CD8-positive, alpha-beta memory T cell (primary cell): ENCODE measurements around the gene USP17L11. TPM values are rescaled to one million over a fixed set of nuclear protein-coding genes. Genes with fewer than 3 reads are reported as not detected.
"Not testable (repeated sequence)": the region's sequence is repeated elsewhere in the genome, so short reads cannot be mapped to it uniquely, and the experiment has no call there.

ENCODE experiments used
- CTCF ChIA-PET: fragments of 350-600 bp; sonication (Branson Sonifier 250); formaldehyde crosslinking; loops from one replicate; lab custom pipeline; 2021; ENCODE audit warnings: antibody characterized with exemption; lab: Charles Lee
- POLR2A ChIA-PET: fragments of 350-600 bp; sonication (Branson Sonifier 250); formaldehyde crosslinking; loops from one replicate; lab custom pipeline; 2021; ENCODE audit warnings: antibody characterized with exemption; lab: Charles Lee
- DNase-seq, 5 donors: peaks; one replicate each; pipeline versions ENCODE4 v3.0.0 to v3.0.0-alpha.2; 2020 to 2022; ENCODE audit warnings: mixed read lengths in 1 of 5
- H3K27ac ChIP-seq: one replicate; pipeline ENCODE4 v1.7.0; 2013; ENCODE audit warnings: low read depth, mild to moderate bottlenecking, low read length, moderate library complexity
- H3K27me3 ChIP-seq: 2 replicates; pipeline ENCODE4 v1.7.0; 2013; ENCODE audit warnings: low read length, mild to moderate bottlenecking; ENCODE audit not compliant: insufficient read depth, poor library complexity, severe bottlenecking
- H3K36me3 ChIP-seq: 2 replicates; pipeline ENCODE4 v1.7.0; 2013; ENCODE audit warnings: mild to moderate bottlenecking, low read length, moderate library complexity; ENCODE audit not compliant: insufficient read depth
- H3K4me1 ChIP-seq: 2 replicates; pipeline ENCODE4 v1.7.0; 2013; ENCODE audit warnings: mild to moderate bottlenecking, low read length, moderate library complexity; ENCODE audit not compliant: insufficient read depth
- H3K4me3 ChIP-seq: 2 replicates; pipeline ENCODE4 v1.7.0; 2013; ENCODE audit warnings: mild to moderate bottlenecking, low read length
- H3K9me3 ChIP-seq: 2 replicates; pipeline ENCODE4 v1.7.0; 2013; ENCODE audit warnings: mild to moderate bottlenecking, low read length
- H3K27ac Mint-ChIP-seq, 8 donors: one replicate each; pipeline ENCODE4 v1.8.0; 2020 to 2021; ENCODE audit warnings: mixed read lengths in 8 of 8, mild to moderate bottlenecking in 6 of 8, inconsistent platforms in 3 of 8, moderate library complexity in 3 of 8
- H3K27me3 Mint-ChIP-seq, 2 donors: one replicate each; pipeline ENCODE4 v1.8.0; 2020 to 2021; ENCODE audit warnings: mixed read lengths in 2 of 2, mild to moderate bottlenecking in 1 of 2, moderate library complexity in 1 of 2
- H3K36me3 Mint-ChIP-seq, 3 donors: one replicate each; pipeline ENCODE4 v1.8.0; 2020 to 2021; ENCODE audit warnings: mixed read lengths in 3 of 3, inconsistent platforms in 1 of 3, mild to moderate bottlenecking in 1 of 3
- H3K4me1 Mint-ChIP-seq, 3 donors: one replicate each; pipeline ENCODE4 v1.8.0; 2020 to 2021; ENCODE audit warnings: mixed read lengths in 3 of 3, inconsistent platforms in 1 of 3, mild to moderate bottlenecking in 1 of 3
- H3K4me3 Mint-ChIP-seq, 7 donors: one replicate each; pipeline ENCODE4 v1.8.0; 2020 to 2021; ENCODE audit warnings: mixed read lengths in 7 of 7, mild to moderate bottlenecking in 6 of 7, moderate library complexity in 4 of 7, inconsistent platforms in 2 of 7
- H3K9me3 Mint-ChIP-seq, 5 donors: one replicate each; pipeline ENCODE4 v1.8.0; 2020 to 2022; ENCODE audit warnings: mixed read lengths in 5 of 5, mild to moderate bottlenecking in 3 of 5, moderate library complexity in 2 of 5, inconsistent platforms in 1 of 5
- polyA plus RNA-seq: library from polyadenylated mRNA; unstranded; fragments of 300-500 nt; fragmentation: Illumina TruSeq; gene quantifications from one replicate; pipeline ENCODE4 v1.2.3, GENCODE V29; 2021
- total RNA-seq, 2 experiments: library from RNA; stranded (reverse); gene quantifications; one replicate each; pipeline ENCODE4 v1.2.3, GENCODE V29; 2021

USP17L11 gene
- total RNA-seq (under 1 TPM in 1 of 2 experiments, not detected in 1; 0.13 TPM), polyA plus RNA-seq (not detected)

DNA sequence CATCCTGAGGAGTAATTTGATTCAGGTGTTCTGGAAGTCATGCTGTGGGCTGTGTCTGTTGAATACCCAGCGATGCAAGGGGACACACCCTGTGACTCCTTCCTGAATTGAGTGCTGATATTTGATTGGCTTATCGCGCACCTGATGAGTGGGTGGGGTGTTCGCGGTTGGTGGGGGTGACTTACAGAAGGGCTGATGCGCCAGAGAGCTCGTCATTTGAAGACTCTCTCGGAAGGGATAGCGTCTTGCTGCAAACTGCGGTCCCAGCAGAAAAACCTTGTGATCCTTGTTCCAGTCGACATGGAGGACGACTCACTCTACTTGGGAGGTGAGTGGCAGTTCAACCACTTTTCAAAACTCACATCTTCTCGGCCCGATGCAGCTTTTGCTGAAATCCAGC, at the start of gene USP17L11:
TSS of gene USP17L11 (plus strand) at position 301 of the 400 bp plus-strand sequence. CDS start at position 301, 0 bp downstream.
- H3K27me3 ChIP-seq, CTCF ChIA-PET, H3K27me3 Mint-ChIP-seq, H3K36me3 Mint-ChIP-seq, H3K4me3 ChIP-seq, H3K4me1 ChIP-seq, DNase-seq, H3K9me3 ChIP-seq, H3K27ac ChIP-seq, H3K9me3 Mint-ChIP-seq, H3K27ac Mint-ChIP-seq, H3K4me3 Mint-ChIP-seq, POLR2A ChIA-PET, H3K36me3 ChIP-seq, H3K4me1 Mint-ChIP-seq: not testable (repeated sequence)

- H3K4me3 ChIP-seq, H3K27ac Mint-ChIP-seq, DNase-seq, H3K9me3 Mint-ChIP-seq, POLR2A ChIA-PET, H3K27me3 ChIP-seq, CTCF ChIA-PET, H3K36me3 Mint-ChIP-seq, H3K4me1 ChIP-seq, H3K36me3 ChIP-seq, H3K27ac ChIP-seq, H3K4me3 Mint-ChIP-seq, H3K27me3 Mint-ChIP-seq, H3K4me1 Mint-ChIP-seq, H3K9me3 ChIP-seq: not testable (repeated sequence)
Measured at GRCh38 chr4:9165990-9166389, 49.2 kb upstream of the USP17L11 start.

DNA sequence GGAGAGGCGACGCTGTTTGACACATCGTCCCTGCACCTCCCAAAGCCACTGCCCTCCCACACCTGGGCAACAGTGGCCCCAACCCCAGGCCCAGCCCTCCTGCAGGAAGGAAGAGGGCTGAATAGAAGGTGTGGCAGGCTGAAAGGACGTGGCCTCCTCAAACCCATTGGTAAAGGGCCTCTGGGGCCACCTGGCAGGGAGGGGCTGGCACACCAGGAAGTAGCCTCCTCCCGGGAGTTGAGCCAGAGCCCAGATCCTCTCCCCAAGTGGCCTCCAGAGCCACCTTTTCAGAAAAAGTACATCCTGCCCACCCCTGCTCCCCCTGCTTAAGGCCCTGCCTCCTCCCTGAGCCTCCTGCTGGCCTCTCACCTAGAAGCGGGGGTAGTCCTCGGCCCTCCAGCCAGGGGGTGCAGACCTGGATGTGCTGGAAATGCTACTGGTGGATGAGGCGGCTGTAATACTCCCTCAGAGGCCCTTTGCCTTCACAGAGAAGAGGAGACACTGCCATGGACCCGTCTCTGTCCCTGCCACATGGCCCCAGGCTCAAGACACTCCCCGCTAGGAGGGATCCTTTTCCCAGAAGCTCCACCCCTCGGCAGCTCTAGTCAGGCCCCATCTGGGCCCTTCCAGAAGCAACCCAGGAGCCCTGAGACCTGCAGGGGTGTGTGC, 45.3 kb upstream of the USP17L11 start, which contains the start of gene FAM90A26:
TSS of gene FAM90A26 (plus strand) at position 619 of the 669 bp plus-strand sequence. CDS start 2,764 bp downstream, outside the sequence.
- H3K9me3 ChIP-seq, H3K4me3 ChIP-seq, CTCF ChIA-PET, H3K9me3 Mint-ChIP-seq, DNase-seq, H3K36me3 Mint-ChIP-seq, H3K4me3 Mint-ChIP-seq, H3K4me1 Mint-ChIP-seq, H3K27ac ChIP-seq, H3K36me3 ChIP-seq, H3K4me1 ChIP-seq, POLR2A ChIA-PET, H3K27me3 Mint-ChIP-seq, H3K27me3 ChIP-seq, H3K27ac Mint-ChIP-seq: not testable (repeated sequence)

- not testable (repeated sequence) for H3K27ac Mint-ChIP-seq
Measured at GRCh38 chr4:9210357-9210756, 4.8 kb upstream of the USP17L11 start, which contains the start of gene USP17L10. Gene USP17L10, plus strand, starts transcription at chr4:9210657. Its CDS starts 0 bp downstream, at chr4:9210657.

GRCh38 chr4:9214701-9215100, 504 bp upstream of the USP17L11 start:
- H3K27me3 Mint-ChIP-seq, H3K27ac ChIP-seq, H3K36me3 ChIP-seq, H3K36me3 Mint-ChIP-seq, H3K4me1 ChIP-seq, H3K27me3 ChIP-seq, H3K9me3 ChIP-seq, H3K27ac Mint-ChIP-seq, H3K4me1 Mint-ChIP-seq, CTCF ChIA-PET, H3K4me3 Mint-ChIP-seq, H3K4me3 ChIP-seq, POLR2A ChIA-PET, H3K9me3 Mint-ChIP-seq: not testable (repeated sequence)
- peak in 1 of 5 donors; percentile 12 for DNase-seq

More at GRCh38 chr4:9210357-9210756, 4.8 kb upstream of the USP17L11 start, which contains the start of gene USP17L10:
- H3K4me1 Mint-ChIP-seq, H3K9me3 Mint-ChIP-seq, H3K27ac ChIP-seq, POLR2A ChIA-PET, CTCF ChIA-PET, H3K36me3 ChIP-seq, H3K27me3 Mint-ChIP-seq, H3K36me3 Mint-ChIP-seq, H3K4me3 ChIP-seq, H3K9me3 ChIP-seq, H3K4me1 ChIP-seq, H3K27me3 ChIP-seq, DNase-seq, H3K4me3 Mint-ChIP-seq: not testable (repeated sequence)

DNA sequence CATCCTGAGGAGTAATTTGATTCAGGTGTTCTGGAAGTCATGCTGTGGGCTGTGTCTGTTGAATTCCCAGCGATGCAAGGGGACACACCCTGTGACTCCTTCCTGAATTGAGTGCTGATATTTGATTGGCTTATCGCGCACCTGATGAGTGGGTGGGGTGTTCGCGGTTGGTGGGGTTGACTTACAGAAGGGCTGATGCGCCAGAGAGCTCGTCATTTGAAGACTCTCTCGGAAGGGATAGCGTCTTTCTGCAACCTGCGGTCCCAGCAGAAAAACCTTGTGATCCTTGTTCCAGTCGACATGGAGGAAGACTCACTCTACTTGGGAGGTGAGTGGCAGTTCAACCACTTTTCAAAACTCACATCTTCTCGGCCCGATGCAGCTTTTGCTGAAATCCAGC, 4.6 kb downstream of the USP17L11 start, which contains the start of gene USP17L12:
TSS of gene USP17L12 (plus strand) at position 301 of the 400 bp plus-strand sequence. CDS start at position 301, 0 bp downstream.
- H3K27ac Mint-ChIP-seq, H3K4me1 Mint-ChIP-seq, H3K4me3 ChIP-seq, H3K4me3 Mint-ChIP-seq, H3K36me3 ChIP-seq, H3K9me3 Mint-ChIP-seq, POLR2A ChIA-PET, H3K27ac ChIP-seq, H3K27me3 Mint-ChIP-seq, DNase-seq, H3K9me3 ChIP-seq, H3K27me3 ChIP-seq, H3K4me1 ChIP-seq, H3K36me3 Mint-ChIP-seq, CTCF ChIA-PET: not testable (repeated sequence)

DNA sequence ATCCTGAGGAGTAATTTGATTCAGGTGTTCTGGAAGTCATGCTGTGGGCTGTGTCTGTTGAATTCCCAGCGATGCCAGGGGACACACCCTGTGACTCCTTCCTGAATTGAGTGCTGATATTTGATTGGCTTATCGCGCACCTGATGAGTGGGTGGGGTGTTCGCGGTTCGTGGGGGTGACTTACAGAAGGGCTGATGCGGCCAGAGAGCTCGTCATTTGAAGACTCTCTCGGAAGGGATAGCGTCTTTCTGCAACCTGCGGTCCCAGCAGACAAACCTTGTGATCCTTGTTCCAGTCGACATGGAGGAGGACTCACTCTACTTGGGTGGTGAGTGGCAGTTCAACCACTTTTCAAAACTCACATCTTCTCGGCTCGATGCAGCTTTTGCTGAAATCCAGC, 9.4 kb downstream of the USP17L11 start, which contains the start of gene USP17L13:
TSS of gene USP17L13 (plus strand) at position 301 of the 400 bp plus-strand sequence. CDS start at position 301, 0 bp downstream.
- H3K27me3 Mint-ChIP-seq, H3K36me3 ChIP-seq, DNase-seq, H3K27ac ChIP-seq, H3K27me3 ChIP-seq, H3K4me3 ChIP-seq, H3K4me1 ChIP-seq, H3K9me3 ChIP-seq, CTCF ChIA-PET, H3K27ac Mint-ChIP-seq, H3K4me1 Mint-ChIP-seq, POLR2A ChIA-PET, H3K9me3 Mint-ChIP-seq, H3K4me3 Mint-ChIP-seq, H3K36me3 Mint-ChIP-seq: not testable (repeated sequence)

GRCh38 chr4:9230249-9230648, 15.0 kb downstream of the USP17L11 start:
- DNase-seq, H3K4me1 Mint-ChIP-seq, CTCF ChIA-PET: not testable (repeated sequence)

More at GRCh38 chr4:9230249-9230648, 15.0 kb downstream of the USP17L11 start:
- H3K27ac ChIP-seq, H3K36me3 ChIP-seq, H3K4me3 ChIP-seq, POLR2A ChIA-PET, H3K9me3 Mint-ChIP-seq, H3K27ac Mint-ChIP-seq, H3K4me3 Mint-ChIP-seq, H3K27me3 Mint-ChIP-seq, H3K4me1 ChIP-seq, H3K9me3 ChIP-seq, H3K27me3 ChIP-seq, H3K36me3 Mint-ChIP-seq: not testable (repeated sequence)
